Tibial nerve (tissue), 4 donors: Measurements from ENCODE around the gene CAPN11. TPM values are rescaled to one million over a fixed set of nuclear protein-coding genes. Genes with fewer than 3 reads are reported as not detected.

Source experiments
- DNase-seq, 2 donors: peaks; one replicate each; pipeline ENCODE4 v3.0.0-alpha.2; 2019; ENCODE audit warnings: low spot score in 2 of 2
- H3K27ac ChIP-seq, 4 donors: fragments of 200-600 bp; sonication (generic) in 3 of 4; one replicate each; pipeline ENCODE4 v1.5.1; 2017 to 2019; ENCODE audit warnings: mild to moderate bottlenecking in 1 of 4
- H3K27me3 ChIP-seq, 2 donors: fragments of 200-600 bp; sonication (generic) in 1 of 2; one replicate each; pipeline versions ENCODE4 v1.5.1 to v1.6.0; 2017 to 2019
- H3K36me3 ChIP-seq, 3 donors: fragments of 200-600 bp; sonication (generic); one replicate each; pipeline ENCODE4 v1.5.1; 2018 to 2019
- H3K4me1 ChIP-seq, 4 donors: fragments of 200-600 bp; sonication (generic) in 3 of 4; one replicate each; pipeline ENCODE4 v1.5.1; 2017 to 2019
- H3K4me3 ChIP-seq, 4 donors: fragments of 200-600 bp; sonication (generic) in 3 of 4; one replicate each; pipeline ENCODE4 v1.5.1; 2017 to 2019; ENCODE audit warnings: mild to moderate bottlenecking in 1 of 4, moderate library complexity in 1 of 4
- H3K9me3 ChIP-seq, 4 donors: fragments of 200-600 bp; sonication (generic) in 3 of 4; one replicate each; pipeline ENCODE4 v1.5.1; 2017 to 2019
- CTCF ChIP-seq, 5 experiments: fragments of 200-600 bp in 3 of 5; fragments of 450-650 bp in 2 of 5; sonication (generic) in 3 of 5; IDR thresholded peaks; one replicate each; pipeline ENCODE4 v1.5.1; 2016 to 2019; ENCODE audit warnings: antibody characterized with exemption in 5 of 5, mild to moderate bottlenecking in 3 of 5, moderate library complexity in 2 of 5
- EP300 ChIP-seq, 2 donors: sonication (generic); formaldehyde crosslinking; IDR thresholded peaks; one replicate each; pipeline ENCODE4 v1.6.1; 2017; ENCODE audit warnings: antibody characterized with exemption in 2 of 2, mild to moderate bottlenecking in 1 of 2
- POLR2A ChIP-seq, 2 donors: fragments of 450-650 bp; IDR thresholded peaks; one replicate each; pipeline ENCODE4 v1.6.1; 2017; ENCODE audit warnings: antibody characterized with exemption in 2 of 2, mild to moderate bottlenecking in 2 of 2, moderate library complexity in 2 of 2
- WGBS, 2 donors: methylation state at CpG; one replicate each; pipeline ENCODE4 v1.1.5; 2018; 5-methylcytosine and 5-hydroxymethylcytosine counted together
- total RNA-seq, 4 donors: library from RNA; depleted of rRNA; stranded (reverse); fragments of >200 nt; gene quantifications; one replicate each; pipeline ENCODE4 v1.1.0, GENCODE V29; 2016

The CAPN11 gene
- total RNA-seq, 4 donors from 2014 or later = 0.21 to 6.5 (median 4.2) TPM

GRCh38 chr6:44149369-44150012 lies 9.1 kb upstream of the CAPN11 start:
- H3K27ac ChIP-seq = no peak overlapping the region
- peaks cover 0 to 84% (median 0%) of the 10 kb centered on the region in 3 donors for H3K36me3 ChIP-seq
- H3K9me3 ChIP-seq = no peaks in the 10 kb centered on the region
- H3K27me3 ChIP-seq = no peaks in the 10 kb centered on the region
- H3K4me1 ChIP-seq = peaks cover 0 to 6% (median 0%) of the 10 kb centered on the region in 4 donors
- H3K4me3 ChIP-seq = no peak overlapping the region
- TF ChIP-seq CTCF (IDR thresholded peaks at IDR 0.05) (no peak), EP300 (IDR thresholded peaks at IDR 0.05) (no peak), POLR2A (IDR thresholded peaks at IDR 0.05) (no peak)
- 77 to 81% methylated on average over 7 of the region's 7 CpGs for WGBS, 2 donors
- DNase-seq = no peak

GRCh38 chr6:44150317-44150917 lies 8.2 kb upstream of the CAPN11 start:
- peaks cover 0 to 6% (median 0%) of the 10 kb centered on the region in 4 donors for H3K4me1 ChIP-seq
- 73 to 81% methylated on average over 3 of the region's 3 CpGs for WGBS, 2 donors
- H3K27ac ChIP-seq = no peak overlapping the region
- no peak for DNase-seq
- no peaks in the 10 kb centered on the region for H3K27me3 ChIP-seq
- no peaks in the 10 kb centered on the region for H3K9me3 ChIP-seq
- H3K36me3 ChIP-seq = peaks cover 0 to 82% (median 0%) of the 10 kb centered on the region in 3 donors
- no peak for TF ChIP-seq POLR2A (IDR thresholded peaks at IDR 0.05)
- no peak for TF ChIP-seq EP300 (IDR thresholded peaks at IDR 0.05)
- TF ChIP-seq CTCF (IDR thresholded peaks at IDR 0.05) = no peak
- H3K4me3 ChIP-seq = no peak overlapping the region

- Histone ChIP-seq H3K4me1 (peaks cover 0 to 6% (median 0%) of the 10 kb centered on the region in 4 donors), H3K4me3 (no peak overlapping the region), H3K27me3 (no peaks in the 10 kb centered on the region), H3K27ac (no peak overlapping the region), H3K9me3 (no peaks in the 10 kb centered on the region), H3K36me3 (peaks cover 0 to 77% (median 0%) of the 10 kb centered on the region in 3 donors)
- DNase-seq = peak; percentile 48 to 51
- TF ChIP-seq POLR2A (IDR thresholded peaks at IDR 0.05) (no peak), CTCF (IDR thresholded peaks at IDR 0.05) (peak; percentile 95 to 99 (median 99))
- 26 to 58% methylated on average over 12 to 23 of the region's 31 CpGs for WGBS, 2 donors
These were observed 7.1 kb upstream of the CAPN11 start for GRCh38 chr6:44151348-44152108.

- H3K27me3 ChIP-seq = no peaks in the 10 kb centered on the region
- no peaks in the 10 kb centered on the region for H3K9me3 ChIP-seq
- peaks cover 0 to 75% (median 0%) of the 10 kb centered on the region in 3 donors for H3K36me3 ChIP-seq
- no peak overlapping the region for H3K27ac ChIP-seq
- TF ChIP-seq CTCF (IDR thresholded peaks at IDR 0.05) (no peak), POLR2A (IDR thresholded peaks at IDR 0.05) (no peak), EP300 (IDR thresholded peaks at IDR 0.05) (no peak)
- WGBS, 2 donors = 48 to 52% methylated on average over 8 of the region's 8 CpGs
- peaks cover 0 to 6% (median 0%) of the 10 kb centered on the region in 4 donors for H3K4me1 ChIP-seq
- no peak overlapping the region for H3K4me3 ChIP-seq
- DNase-seq = no peak
These were observed 6.5 kb upstream of the CAPN11 start for GRCh38 chr6:44152109-44152461.

- Histone ChIP-seq H3K4me3 (no peak overlapping the region), H3K27ac (no peak overlapping the region), H3K9me3 (no peaks in the 10 kb centered on the region), H3K36me3 (peaks cover 0 to 70% (median 0%) of the 10 kb centered on the region in 3 donors), H3K27me3 (no peaks in the 10 kb centered on the region), H3K4me1 (peaks cover 0 to 6% (median 0%) of the 10 kb centered on the region in 4 donors)
- 91 to 95% methylated on average over 12 to 14 of the region's 19 CpGs for WGBS, 2 donors
- TF ChIP-seq EP300 (IDR thresholded peaks at IDR 0.05) = no peak
- no peak for DNase-seq
These were observed 6.1 kb upstream of the CAPN11 start for GRCh38 chr6:44152533-44152932.
